ENCODE results near the gene KRT9. TPM values are rescaled to one million over a fixed set of nuclear protein-coding genes. Genes with fewer than 3 reads are reported as not detected.

The KRT9 gene
- total and polyA plus RNA-seq, 9 of the 15 experiments (the other 6 are each of a cell fraction or from before 2014, with no cell fraction given) = 0.03 TPM; not detected in 8

- TF ChIP-seq, protein P1, sequence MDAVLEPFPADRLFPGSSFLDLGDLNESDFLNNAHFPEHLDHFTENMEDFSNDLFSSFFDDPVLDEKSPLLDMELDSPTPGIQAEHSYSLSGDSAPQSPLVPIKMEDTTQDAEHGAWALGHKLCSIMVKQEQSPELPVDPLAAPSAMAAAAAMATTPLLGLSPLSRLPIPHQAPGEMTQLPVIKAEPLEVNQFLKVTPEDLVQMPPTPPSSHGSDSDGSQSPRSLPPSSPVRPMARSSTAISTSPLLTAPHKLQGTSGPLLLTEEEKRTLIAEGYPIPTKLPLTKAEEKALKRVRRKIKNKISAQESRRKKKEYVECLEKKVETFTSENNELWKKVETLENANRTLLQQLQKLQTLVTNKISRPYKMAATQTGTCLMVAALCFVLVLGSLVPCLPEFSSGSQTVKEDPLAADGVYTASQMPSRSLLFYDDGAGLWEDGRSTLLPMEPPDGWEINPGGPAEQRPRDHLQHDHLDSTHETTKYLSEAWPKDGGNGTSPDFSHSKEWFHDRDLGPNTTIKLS (IDR thresholded peaks at IDR 0.05; ENCODE audit: borderline replicate concordance, low read depth) = no peak
- TF ChIP-seq CBFB (CRISPR knock-in tag; IDR thresholded peaks at IDR 0.05) = no peak
- TF ChIP-seq, protein P2, sequence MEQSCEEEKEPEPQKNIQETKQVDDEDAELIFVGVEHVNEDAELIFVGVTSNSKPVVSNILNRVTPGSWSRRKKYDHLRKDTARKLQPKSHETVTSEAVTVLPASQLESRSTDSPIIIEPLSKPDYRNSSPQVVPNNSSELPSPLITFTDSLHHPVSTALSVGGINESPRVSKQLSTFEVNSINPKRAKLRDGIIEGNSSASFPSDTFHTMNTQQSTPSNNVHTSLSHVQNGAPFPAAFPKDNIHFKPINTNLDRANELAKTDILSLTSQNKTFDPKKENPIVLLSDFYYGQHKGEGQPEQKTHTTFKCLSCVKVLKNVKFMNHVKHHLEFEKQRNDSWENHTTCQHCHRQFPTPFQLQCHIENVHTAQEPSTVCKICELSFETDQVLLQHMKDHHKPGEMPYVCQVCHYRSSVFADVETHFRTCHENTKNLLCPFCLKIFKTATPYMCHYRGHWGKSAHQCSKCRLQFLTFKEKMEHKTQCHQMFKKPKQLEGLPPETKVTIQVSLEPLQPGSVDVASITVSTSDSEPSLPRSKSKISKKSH (CRISPR knock-in tag; IDR thresholded peaks at IDR 0.05) = no peak
- TF ChIP-seq PHF8 (IDR thresholded peaks at IDR 0.05; ENCODE audit: borderline replicate concordance, low read length) = no peak
- no peak for TF ChIP-seq ZNF551 (CRISPR knock-in tag; IDR thresholded peaks at IDR 0.05)
- TF ChIP-seq JUND (IDR thresholded peaks at IDR 0.05; ENCODE audit: borderline replicate concordance, low read depth, low read length) = no peak
- TF ChIP-seq JUND (tag; IDR thresholded peaks at IDR 0.05; ENCODE audit: borderline replicate concordance, low read depth, low read length) = no peak
- TF ChIP-seq NFATC3 (IDR thresholded peaks at IDR 0.05) = no peak
- no peak for TF ChIP-seq POLR2H (tag; IDR thresholded peaks at IDR 0.05; ENCODE audit: low read depth)
Observed at GRCh38 chr17:41600318-41600717, 28.5 kb upstream of the KRT9 start (continued).
